B cell (primary cell): ENCODE data around the gene ATXN2L. TPM values are rescaled to one million over a fixed set of nuclear protein-coding genes. Genes with fewer than 3 reads are reported as not detected.
"Not testable (repeated sequence)": the region's sequence is repeated elsewhere in the genome, so short reads cannot be mapped to it uniquely, and the experiment has no call there.

Experiments used
- ATAC-seq: fragments of 200-7000 bp; cut with Tn5 transposase; one replicate; pipeline ENCODE4 v1.10.0; 2021; ENCODE audit warnings: low read depth, mild to moderate bottlenecking, moderate number of reproducible peaks, moderate library complexity
- CTCF ChIA-PET: fragments of 350-600 bp; sonication (Branson Sonifier 250); formaldehyde crosslinking; loops from one replicate; lab custom pipeline; 2021; ENCODE audit warnings: antibody characterized with exemption, inconsistent platforms; lab: Charles Lee
- POLR2A ChIA-PET: fragments of 350-600 bp; sonication (Branson Sonifier 250); formaldehyde crosslinking; loops from one replicate; lab custom pipeline; 2021; ENCODE audit warnings: antibody characterized with exemption; lab: Charles Lee
- DNase-seq: peaks from one replicate; pipeline ENCODE4 v3.0.0; 2013
- H2AFZ ChIP-seq: 2 replicates; pipeline ENCODE4 v1.6.1; 2012; ENCODE audit warnings: mild to moderate bottlenecking, low read depth, low read length; ENCODE audit not compliant: insufficient read depth, poor library complexity, severe bottlenecking
- H3K27ac ChIP-seq, 2 donors: 1 replicate in 1 of 2; 2 replicates in 1 of 2; pipeline ENCODE4 v1.5.1; 2012 to 2013; ENCODE audit warnings: low read length in 2 of 2, mild to moderate bottlenecking in 2 of 2, moderate library complexity in 1 of 2
- H3K27me3 ChIP-seq, 4 experiments: fragments of 200-600 bp in 1 of 4; sonication (generic) in 1 of 4; replicated peaks in 1 of 4; 1 replicate in 2 of 4; 2 replicates in 2 of 4; pipeline versions ENCODE4 v1.6.1 to v1.7.0; 2013 to 2016; ENCODE audit warnings: low read length in 3 of 4, mild to moderate bottlenecking in 2 of 4, mixed read lengths in 1 of 4, moderate library complexity in 1 of 4; ENCODE audit not compliant: insufficient read depth in 4 of 4, control insufficient read depth in 3 of 4; ENCODE audit errors: control extremely low read depth in 1 of 4
- H3K36me3 ChIP-seq, 2 experiments: replicated peaks in 1 of 2; 1 replicate in 1 of 2; 2 replicates in 1 of 2; pipeline versions ENCODE4 v1.6.1 to v1.7.1; 2013; ENCODE audit warnings: low read length in 1 of 2; ENCODE audit not compliant: insufficient read depth in 2 of 2, control insufficient read depth in 1 of 2; ENCODE audit errors: control extremely low read depth in 1 of 2, extremely low read depth in 1 of 2
- H3K4me1 ChIP-seq, 2 donors: fragments of 200-600 bp in 1 of 2; sonication (generic) in 1 of 2; 1 replicate in 1 of 2; 2 replicates in 1 of 2; pipeline versions ENCODE4 v1.5.1 to v1.6.1; 2013 to 2017; ENCODE audit warnings: low read length in 2 of 2; ENCODE audit not compliant: control insufficient read depth in 2 of 2, insufficient read depth in 2 of 2
- H3K4me2 ChIP-seq: replicated peaks from 2 replicates; pipeline ENCODE3; 2012; ENCODE audit warnings: mild to moderate bottlenecking, low read depth, low read length; ENCODE audit not compliant: poor library complexity, severe bottlenecking
- H3K4me3 ChIP-seq, 5 experiments: fragments of 200-600 bp in 1 of 5; sonication (generic) in 1 of 5; 1 replicate in 3 of 5; 2 replicates in 2 of 5; pipeline versions ENCODE4 v1.5.1 to v1.7.0; 2011 to 2016; ENCODE audit warnings: low read length in 4 of 5, mild to moderate bottlenecking in 4 of 5, low read depth in 2 of 5, control low read depth in 1 of 5, moderate library complexity in 1 of 5; ENCODE audit not compliant: insufficient read depth in 1 of 5; ENCODE audit errors: control extremely low read depth in 1 of 5, extremely low read depth in 1 of 5
- H3K79me2 ChIP-seq: fragments of 200-600 bp; sonication (generic); one replicate; pipeline ENCODE4 v1.6.0; 2016; ENCODE audit warnings: low read length; ENCODE audit not compliant: control insufficient read depth, insufficient read depth
- H3K9ac ChIP-seq: fragments of 200-600 bp; sonication (generic); 2 replicates; pipeline ENCODE4 v1.6.1; 2017; ENCODE audit warnings: mild to moderate bottlenecking, low read length, moderate library complexity
- H3K9me3 ChIP-seq, 3 donors: one replicate each; pipeline versions ENCODE4 v1.6.1 to v1.7.1; 2013; ENCODE audit warnings: low read length in 2 of 3; ENCODE audit not compliant: control insufficient read depth in 2 of 3, insufficient read depth in 1 of 3; ENCODE audit errors: control extremely low read depth in 1 of 3
- H4K20me1 ChIP-seq: 2 replicates; pipeline ENCODE4 v1.6.0; 2012; ENCODE audit warnings: mild to moderate bottlenecking, low read length; ENCODE audit not compliant: insufficient read depth, control insufficient read depth, poor library complexity, severe bottlenecking
- H3K27ac Mint-ChIP-seq: one replicate; pipeline ENCODE4 v1.8.0; 2021; ENCODE audit warnings: mixed read lengths
- H3K27me3 Mint-ChIP-seq: one replicate; pipeline ENCODE4 v1.8.0; 2021; ENCODE audit warnings: mixed read lengths
- H3K4me1 Mint-ChIP-seq: one replicate; pipeline ENCODE4 v1.8.0; 2021; ENCODE audit warnings: mixed read lengths
- H3K4me3 Mint-ChIP-seq: one replicate; pipeline ENCODE4 v1.8.0; 2021; ENCODE audit warnings: mixed read lengths
- H3K9me3 Mint-ChIP-seq: one replicate; pipeline ENCODE4 v1.8.0; 2022; ENCODE audit warnings: mixed read lengths; ENCODE audit not compliant: insufficient read depth
- EZH2 ChIP-seq: IDR thresholded peaks from 2 replicates; pipeline ENCODE4 v1.6.1; 2012; ENCODE audit warnings: borderline replicate concordance, low read depth, mild to moderate bottlenecking, moderate library complexity, low read length; ENCODE audit not compliant: insufficient read depth, poor library complexity, severe bottlenecking
- WGBS: methylation state at CpG from one replicate; pipeline ENCODE4 v1.1.5; 2013; ENCODE audit warnings: missing lambda C conversion rate; ENCODE audit not compliant: insufficient coverage; 5-methylcytosine and 5-hydroxymethylcytosine counted together
- intact Hi-C: fragments of 100-400 bp; cut with micrococcal nuclease; formaldehyde crosslinking; loops from one replicate; pipeline ENCODE4 v1.10.0; 2022
- polyA plus RNA-seq: library from polyadenylated mRNA; depleted of rRNA; stranded (reverse); fragments of >200 nt; gene quantifications from 2 replicates; pipeline ENCODE4 v1.2.3, GENCODE V29; 2012
- total RNA-seq, 2 donors: library from RNA; stranded (reverse); fragments of 120-200 nt in 1 of 2; gene quantifications; 1 replicate in 1 of 2; 2 replicates in 1 of 2; pipeline versions ENCODE4 v1.2.3 to v1.2.4, GENCODE V29; 2013 to 2022
- TF ChIP-seq, protein P1 (sequence below): fragments of 200-600 bp; IDR thresholded peaks from one replicate; pipeline ENCODE4 v1.8.0; 2022; ENCODE audit warnings: antibody characterized with exemption, mild to moderate bottlenecking

The ATXN2L gene
- total and polyA plus RNA-seq, 2 donors (not counting 1 experiment from before 2014, with no cell fraction given) = 157 to 289 TPM

DNA sequence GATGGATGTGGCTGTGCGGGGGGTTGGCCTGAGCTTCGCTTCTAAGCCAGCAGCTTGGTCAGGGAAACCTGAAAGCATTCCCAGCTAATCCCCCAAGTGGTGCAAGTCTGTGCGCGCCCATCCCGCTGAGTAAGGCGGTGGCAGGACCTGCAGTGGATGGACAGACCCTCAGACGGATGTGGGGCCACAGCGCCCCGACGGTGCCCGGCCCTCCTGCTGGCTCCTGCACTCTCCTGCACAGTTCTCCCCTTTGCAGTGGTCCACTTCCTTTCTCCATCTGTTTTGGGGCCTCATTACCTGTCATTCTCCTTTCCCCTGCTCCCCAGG lies 57.8 kb downstream of the ATXN2L start:
- H2AFZ ChIP-seq = peak overlapping the region; percentile 100
- H3K4me2 ChIP-seq = peak overlapping the region; percentile 100
- peak overlapping the region; percentile 90 for H3K9ac ChIP-seq
- intact Hi-C loops = loop anchor here (1.0 kb wide), 2 partner anchors 34 to 45 kb away; partner anchors contain the start of genes RABEP2 and TUFM
- peaks cover 0 to 8% (median 1%) of the 10 kb centered on the region in 4 experiments for H3K27me3 ChIP-seq
- 40% methylated on average over 10 of the region's 11 CpGs for WGBS
- H3K79me2 ChIP-seq = no peaks in the 10 kb centered on the region
- Mint-ChIP-seq H3K27me3 (peaks cover 6% of the 10 kb centered on the region), H3K9me3 (no peaks in the 10 kb centered on the region), H3K27ac (no peak overlapping the region), H3K4me3 (peak overlapping the region; percentile 92), H3K4me1 (peaks cover 15% of the 10 kb centered on the region)
- CTCF ChIA-PET = interaction anchor here (1.1 to 2.9 kb wide), 3 partner anchors 45 to 64 kb away, joined by 3 to 23 read pairs (median 4); no protein-coding TSS in a partner anchor
- no peak for TF ChIP-seq EZH2
- TF ChIP-seq, protein P1, sequence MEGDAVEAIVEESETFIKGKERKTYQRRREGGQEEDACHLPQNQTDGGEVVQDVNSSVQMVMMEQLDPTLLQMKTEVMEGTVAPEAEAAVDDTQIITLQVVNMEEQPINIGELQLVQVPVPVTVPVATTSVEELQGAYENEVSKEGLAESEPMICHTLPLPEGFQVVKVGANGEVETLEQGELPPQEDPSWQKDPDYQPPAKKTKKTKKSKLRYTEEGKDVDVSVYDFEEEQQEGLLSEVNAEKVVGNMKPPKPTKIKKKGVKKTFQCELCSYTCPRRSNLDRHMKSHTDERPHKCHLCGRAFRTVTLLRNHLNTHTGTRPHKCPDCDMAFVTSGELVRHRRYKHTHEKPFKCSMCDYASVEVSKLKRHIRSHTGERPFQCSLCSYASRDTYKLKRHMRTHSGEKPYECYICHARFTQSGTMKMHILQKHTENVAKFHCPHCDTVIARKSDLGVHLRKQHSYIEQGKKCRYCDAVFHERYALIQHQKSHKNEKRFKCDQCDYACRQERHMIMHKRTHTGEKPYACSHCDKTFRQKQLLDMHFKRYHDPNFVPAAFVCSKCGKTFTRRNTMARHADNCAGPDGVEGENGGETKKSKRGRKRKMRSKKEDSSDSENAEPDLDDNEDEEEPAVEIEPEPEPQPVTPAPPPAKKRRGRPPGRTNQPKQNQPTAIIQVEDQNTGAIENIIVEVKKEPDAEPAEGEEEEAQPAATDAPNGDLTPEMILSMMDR = no peak
- H3K27ac ChIP-seq = no peak overlapping the region
- DNase-seq (peak; percentile 9), ATAC-seq (no peak)
- POLR2A ChIA-PET = interaction anchor here (0.6 to 2.2 kb wide), 3 partner anchors 17 to 51 kb away, joined by 3 to 8 read pairs (median 7); partner anchors contain the start of gene CD19
- H4K20me1 ChIP-seq = no peaks in the 10 kb centered on the region
- peak overlapping the region in 4 of 5 experiments; percentile 72 to 94 (median 87) for H3K4me3 ChIP-seq
- H3K9me3 ChIP-seq = no peaks in the 10 kb centered on the region
- peaks cover 13 to 17% of the 10 kb centered on the region in 2 donors for H3K4me1 ChIP-seq
- H3K36me3 ChIP-seq = no peaks in the 10 kb centered on the region

DNA sequence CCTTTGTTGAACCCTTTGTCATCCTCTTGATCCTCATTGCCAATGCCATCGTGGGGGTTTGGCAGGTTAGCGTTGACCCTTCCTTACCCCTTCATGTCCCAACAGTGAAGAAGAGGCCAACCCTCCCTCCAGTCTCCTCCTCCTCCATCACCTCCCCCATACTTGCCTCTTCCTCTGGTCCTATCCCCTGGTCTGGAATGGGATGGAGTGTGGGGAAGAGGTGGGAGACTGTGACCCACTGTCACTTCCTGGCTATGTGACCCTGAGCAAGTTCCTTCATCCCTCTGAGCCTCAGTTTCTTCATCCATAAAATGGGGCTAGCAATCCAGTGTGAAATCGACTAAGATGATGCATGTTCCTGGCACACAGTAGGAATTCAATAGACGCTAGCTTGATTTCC lies 58.2 kb downstream of the ATXN2L start:
- Mint-ChIP-seq H3K9me3 (no peaks in the 10 kb centered on the region), H3K27me3 (peaks cover 6% of the 10 kb centered on the region), H3K27ac (no peak overlapping the region), H3K4me3 (peak overlapping the region; percentile 92), H3K4me1 (peaks cover 15% of the 10 kb centered on the region)
- Histone ChIP-seq H3K4me1 (peaks cover 13 to 17% of the 10 kb centered on the region in 2 donors), H3K4me2 (no peak overlapping the region), H3K27ac (no peak overlapping the region), H4K20me1 (no peaks in the 10 kb centered on the region), H3K9me3 (no peaks in the 10 kb centered on the region), H3K79me2 (no peaks in the 10 kb centered on the region), H3K36me3 (no peaks in the 10 kb centered on the region), H3K4me3 (no peak overlapping the region), H3K27me3 (peaks cover 0 to 8% (median 1%) of the 10 kb centered on the region in 4 experiments), H3K9ac (no peak overlapping the region), H2AFZ (no peak overlapping the region)
- intact Hi-C loops = loop anchor here (1.0 kb wide), 2 partner anchors 35 to 44 kb away; partner anchors contain the start of genes RABEP2 and TUFM
- ATAC-seq (no peak), DNase-seq (no peak)
- POLR2A ChIA-PET = interaction anchor here (1.4 kb wide), 1 partner anchor 38 kb away, joined by 3 read pairs; no protein-coding TSS in a partner anchor
- CTCF ChIA-PET = interaction anchor here (1.4 kb wide), 1 partner anchor 61 kb away, joined by 3 read pairs; no protein-coding TSS in a partner anchor
- WGBS = 71% methylated on average over 1 of the region's 4 CpGs
- TF ChIP-seq, protein P1 = no peak
- TF ChIP-seq EZH2 = no peak

DNA sequence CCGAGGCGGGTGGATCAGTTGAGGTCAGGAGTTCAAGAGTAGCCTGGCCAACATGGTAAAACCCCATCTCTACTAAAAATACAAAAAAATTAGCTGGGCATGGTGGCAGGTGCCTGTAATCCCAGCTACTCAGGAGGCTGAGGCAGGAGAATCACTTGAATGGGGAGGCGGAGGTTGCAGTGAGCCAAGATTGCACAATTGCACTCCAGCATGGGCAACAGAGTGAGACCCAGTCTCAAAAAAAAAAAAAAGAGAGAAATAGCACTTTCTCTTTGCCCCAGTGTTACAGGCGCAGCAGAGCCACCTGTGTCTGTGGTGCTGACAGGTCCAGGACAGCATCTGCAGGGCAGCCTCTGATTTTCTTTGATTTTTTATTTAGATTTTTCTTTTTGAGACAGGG lies 58.8 kb downstream of the ATXN2L start:
- H3K9me3 Mint-ChIP-seq, intact Hi-C loops, H3K27me3 Mint-ChIP-seq, H3K9me3 ChIP-seq, H3K27ac Mint-ChIP-seq, DNase-seq, H2AFZ ChIP-seq, H4K20me1 ChIP-seq, H3K79me2 ChIP-seq, H3K4me2 ChIP-seq, H3K27me3 ChIP-seq, H3K36me3 ChIP-seq, ATAC-seq, H3K9ac ChIP-seq, H3K4me3 ChIP-seq, H3K27ac ChIP-seq: not testable (repeated sequence)
- CTCF ChIA-PET = interaction anchor here (1.4 kb wide), 1 partner anchor 60 kb away, joined by 3 read pairs; no protein-coding TSS in a partner anchor
- POLR2A ChIA-PET = interaction anchor here (0.7 kb wide), 1 partner anchor 93 kb away, joined by 4 read pairs; the partner anchor contains the start of gene SPNS1
- H3K4me3 Mint-ChIP-seq = peak overlapping the region; percentile 92
- peaks cover 13 to 17% of the 10 kb centered on the region in 2 donors for H3K4me1 ChIP-seq
- WGBS = no CpG with 5 or more reads among the region's 4 CpGs
- peaks cover 15% of the 10 kb centered on the region for H3K4me1 Mint-ChIP-seq
